ENCODE results near the gene LRRC4C. TPM values are rescaled to one million over a fixed set of nuclear protein-coding genes. Genes with fewer than 3 reads are reported as not detected.

Gene LRRC4C
- total and polyA plus RNA-seq, 2 donors (not counting 3 experiments of a cell fraction or from before 2014, with no cell fraction given), result not detected

DNA sequence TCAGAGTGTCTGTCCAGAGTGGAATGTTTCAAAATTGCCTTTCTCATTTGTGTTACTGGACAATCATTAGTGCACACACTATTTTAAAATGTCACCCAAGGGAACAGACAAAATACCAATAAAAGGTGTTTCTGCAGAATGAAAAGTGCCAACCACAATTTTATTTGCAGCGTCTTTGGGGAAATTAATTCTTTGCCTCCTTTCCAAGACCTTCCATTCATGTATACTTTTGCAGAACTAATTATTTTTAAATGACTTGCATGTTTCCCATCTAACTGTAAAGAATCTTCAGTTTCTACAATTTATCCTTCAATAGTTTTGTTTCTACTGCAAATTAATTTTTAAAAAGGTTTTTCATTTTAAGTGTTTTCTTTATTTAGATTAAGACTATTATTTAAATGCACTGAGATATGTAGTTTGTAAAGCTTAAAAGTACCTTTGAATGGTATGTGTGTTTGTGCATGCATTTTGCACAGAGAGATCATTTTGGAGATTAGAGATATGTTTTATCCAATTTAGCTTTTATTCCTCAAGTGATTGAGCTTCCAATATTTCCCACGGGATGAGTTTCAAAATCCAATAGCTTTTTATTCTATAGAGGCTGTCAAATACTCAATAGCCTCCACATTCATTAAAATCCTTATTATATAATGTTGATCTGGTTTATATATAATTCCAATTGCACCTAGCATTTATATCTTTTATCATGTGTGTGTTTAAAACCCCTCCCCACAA, 1235.7 kb downstream of the LRRC4C start:
- CTCF ChIA-PET, result no interaction called here
- dilution Hi-C loops (cut with MboI; ENCODE audit: extremely low pct_ligation_motif_present, low sequenced_read_pairs), result no loop called here

DNA sequence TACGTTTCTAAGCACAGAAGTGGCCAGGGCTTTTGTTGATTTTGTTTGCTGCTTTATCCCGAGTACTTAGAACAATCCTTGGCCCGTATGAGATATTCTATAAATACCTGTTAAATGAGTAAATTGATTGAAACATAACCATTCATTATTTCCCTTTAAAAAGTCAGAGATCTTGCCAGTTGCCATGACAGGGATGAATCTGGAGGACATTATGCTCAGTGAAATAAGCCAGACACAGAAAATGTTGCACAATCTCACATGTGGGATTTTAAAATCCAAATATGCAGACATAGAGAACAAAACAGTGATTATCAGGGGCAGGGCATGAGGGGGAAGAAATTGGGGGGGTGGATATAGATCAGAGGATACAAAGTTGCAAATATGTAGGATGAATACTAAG, 1240.1 kb downstream of the LRRC4C start:
- no peaks in the 10 kb centered on the region for H3K79me2 ChIP-seq (ENCODE audit: control insufficient read depth, insufficient read depth, low read length)
- no peak overlapping the region for H3K4me2 ChIP-seq (ENCODE audit: insufficient read depth, low read length)
- no peak overlapping the region for H3K4me3 ChIP-seq (replicated peaks in 1 of 3; ENCODE audit: insufficient read depth in 1 of 3, low read depth in 1 of 3, low read length in 3 of 3)
- intact Hi-C loops (cut with micrococcal nuclease) (no loop called here), dilution Hi-C loops (cut with MboI; ENCODE audit: extremely low pct_ligation_motif_present, low sequenced_read_pairs) (no loop called here)
- no peak overlapping the region for H3K27ac ChIP-seq (ENCODE audit: insufficient read depth, low read depth, low read length)
- no peaks in the 10 kb centered on the region for H4K20me1 ChIP-seq (replicated peaks; ENCODE audit: control insufficient read depth, extremely low read depth, insufficient read depth, low read length)
- no peak for DNase-seq (ENCODE audit: low read depth, low spot score)
- no TSS peak for BruUV-seq (replicated peaks)
- FAIRE-seq, result no peak
- H3K4me1 ChIP-seq (ENCODE audit: control insufficient read depth, extremely low read depth, insufficient read depth, low read length), result no peaks in the 10 kb centered on the region
- ChIA-PET POLR2A (no interaction called here), CTCF (no interaction called here)
- no peaks in the 10 kb centered on the region for H3K36me3 ChIP-seq (ENCODE audit: control insufficient read depth in 2 of 2, extremely low read depth in 1 of 2, insufficient read depth in 2 of 2, low read length in 2 of 2)
- TF ChIP-seq, protein P1, sequence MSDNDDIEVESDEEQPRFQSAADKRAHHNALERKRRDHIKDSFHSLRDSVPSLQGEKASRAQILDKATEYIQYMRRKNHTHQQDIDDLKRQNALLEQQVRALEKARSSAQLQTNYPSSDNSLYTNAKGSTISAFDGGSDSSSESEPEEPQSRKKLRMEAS (IDR thresholded peaks at IDR 0.05; ENCODE audit: insufficient read depth, insufficient read length), result no peak
- TF ChIP-seq POLR2A (IDR thresholded peaks at IDR 0.05; ENCODE audit: low read depth, low read length), result no peak
- TF ChIP-seq, protein P2, sequence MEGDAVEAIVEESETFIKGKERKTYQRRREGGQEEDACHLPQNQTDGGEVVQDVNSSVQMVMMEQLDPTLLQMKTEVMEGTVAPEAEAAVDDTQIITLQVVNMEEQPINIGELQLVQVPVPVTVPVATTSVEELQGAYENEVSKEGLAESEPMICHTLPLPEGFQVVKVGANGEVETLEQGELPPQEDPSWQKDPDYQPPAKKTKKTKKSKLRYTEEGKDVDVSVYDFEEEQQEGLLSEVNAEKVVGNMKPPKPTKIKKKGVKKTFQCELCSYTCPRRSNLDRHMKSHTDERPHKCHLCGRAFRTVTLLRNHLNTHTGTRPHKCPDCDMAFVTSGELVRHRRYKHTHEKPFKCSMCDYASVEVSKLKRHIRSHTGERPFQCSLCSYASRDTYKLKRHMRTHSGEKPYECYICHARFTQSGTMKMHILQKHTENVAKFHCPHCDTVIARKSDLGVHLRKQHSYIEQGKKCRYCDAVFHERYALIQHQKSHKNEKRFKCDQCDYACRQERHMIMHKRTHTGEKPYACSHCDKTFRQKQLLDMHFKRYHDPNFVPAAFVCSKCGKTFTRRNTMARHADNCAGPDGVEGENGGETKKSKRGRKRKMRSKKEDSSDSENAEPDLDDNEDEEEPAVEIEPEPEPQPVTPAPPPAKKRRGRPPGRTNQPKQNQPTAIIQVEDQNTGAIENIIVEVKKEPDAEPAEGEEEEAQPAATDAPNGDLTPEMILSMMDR (IDR thresholded peaks at IDR 0.05; ENCODE audit: extremely low read depth in 1 of 2, insufficient read depth in 1 of 2, low read depth in 1 of 2, low read length in 2 of 2), result no peak
- H3K9ac ChIP-seq (replicated peaks; ENCODE audit: extremely low read depth, insufficient read depth, low read length), result no peak overlapping the region
- no peaks in the 10 kb centered on the region for H3K27me3 ChIP-seq (ENCODE audit: control insufficient read depth in 2 of 2, insufficient read depth in 2 of 2, low read length in 2 of 2)
- H3K9me3 ChIP-seq (replicated peaks; ENCODE audit: control insufficient read depth, insufficient read depth, low read length), result no peaks in the 10 kb centered on the region
- H2AFZ ChIP-seq (ENCODE audit: low read depth, low read length), result no peak overlapping the region
- no peaks in the 10 kb centered on the region for H3K9me1 ChIP-seq (replicated peaks; ENCODE audit: control insufficient read depth, extremely low read depth, insufficient read depth, low read length)

More for the DNA sequence above, 1235.7 kb downstream of the LRRC4C start:
- no peak overlapping the region for H2AFZ ChIP-seq (ENCODE audit: low read depth, low read length)
- no peaks in the 10 kb centered on the region for H3K36me3 ChIP-seq (ENCODE audit: control insufficient read depth in 2 of 2, extremely low read depth in 1 of 2, insufficient read depth in 2 of 2, low read length in 2 of 2)
- no peak for TF ChIP-seq POLR2AphosphoS5 (IDR thresholded peaks at IDR 0.05; ENCODE audit: insufficient read depth, low read depth, low read length)
- TF ChIP-seq, protein P1 (IDR thresholded peaks at IDR 0.05; ENCODE audit: insufficient read depth, insufficient read length), result no peak
- no peak for TF ChIP-seq EZH2 (IDR thresholded peaks at IDR 0.05; ENCODE audit: borderline replicate concordance, low read depth, low read length, severe bottlenecking)
- TF ChIP-seq JUN (IDR thresholded peaks at IDR 0.05; ENCODE audit: borderline replicate concordance, insufficient read depth, insufficient read length, low read depth), result no peak
- no peak for TF ChIP-seq POLR2A (IDR thresholded peaks at IDR 0.05; ENCODE audit: low read depth, low read length)
- TF ChIP-seq GATA2 (IDR thresholded peaks at IDR 0.05; ENCODE audit: insufficient read depth, insufficient read length, low read depth, low read length), result no peak
- no peak for TF ChIP-seq FOS (IDR thresholded peaks at IDR 0.05; ENCODE audit: borderline replicate concordance, insufficient read depth, low read length)
- no peak for TF ChIP-seq MYC (IDR thresholded peaks at IDR 0.05; ENCODE audit: low read depth, low read length)
- no peaks in the 10 kb centered on the region for H3K9me3 ChIP-seq (replicated peaks; ENCODE audit: control insufficient read depth, insufficient read depth, low read length)
- H3K4me2 ChIP-seq (ENCODE audit: insufficient read depth, low read length), result no peak overlapping the region
- FAIRE-seq (no peak), DNase-seq (ENCODE audit: low read depth, low spot score) (no peak)
- no peak overlapping the region for H3K27ac ChIP-seq (ENCODE audit: insufficient read depth, low read depth, low read length)
- H4K20me1 ChIP-seq (replicated peaks; ENCODE audit: control insufficient read depth, extremely low read depth, insufficient read depth, low read length), result no peaks in the 10 kb centered on the region
- H3K4me1 ChIP-seq (ENCODE audit: control insufficient read depth, extremely low read depth, insufficient read depth, low read length), result no peaks in the 10 kb centered on the region
- BruUV-seq (replicated peaks), result no TSS peak
- intact Hi-C loops (cut with micrococcal nuclease), result no loop called here
- H3K9me1 ChIP-seq (replicated peaks; ENCODE audit: control insufficient read depth, extremely low read depth, insufficient read depth, low read length), result no peaks in the 10 kb centered on the region
- H3K27me3 ChIP-seq (ENCODE audit: control insufficient read depth in 2 of 2, insufficient read depth in 2 of 2, low read length in 2 of 2), result no peaks in the 10 kb centered on the region
- H3K4me3 ChIP-seq (replicated peaks in 1 of 3; ENCODE audit: insufficient read depth in 1 of 3, low read depth in 1 of 3, low read length in 3 of 3), result no peak overlapping the region
- no peaks in the 10 kb centered on the region for H3K79me2 ChIP-seq (ENCODE audit: control insufficient read depth, insufficient read depth, low read length)
- no peak overlapping the region for H3K9ac ChIP-seq (replicated peaks; ENCODE audit: extremely low read depth, insufficient read depth, low read length)
- POLR2A ChIA-PET, result no interaction called here

Measured in endothelial cell of umbilical vein (primary cell).